Measurements from ENCODE around the gene METTL25B.
A peak's percentile ranks its signal among the peaks of the same experiment; 100 is the strongest.

The METTL25B gene

DNA sequence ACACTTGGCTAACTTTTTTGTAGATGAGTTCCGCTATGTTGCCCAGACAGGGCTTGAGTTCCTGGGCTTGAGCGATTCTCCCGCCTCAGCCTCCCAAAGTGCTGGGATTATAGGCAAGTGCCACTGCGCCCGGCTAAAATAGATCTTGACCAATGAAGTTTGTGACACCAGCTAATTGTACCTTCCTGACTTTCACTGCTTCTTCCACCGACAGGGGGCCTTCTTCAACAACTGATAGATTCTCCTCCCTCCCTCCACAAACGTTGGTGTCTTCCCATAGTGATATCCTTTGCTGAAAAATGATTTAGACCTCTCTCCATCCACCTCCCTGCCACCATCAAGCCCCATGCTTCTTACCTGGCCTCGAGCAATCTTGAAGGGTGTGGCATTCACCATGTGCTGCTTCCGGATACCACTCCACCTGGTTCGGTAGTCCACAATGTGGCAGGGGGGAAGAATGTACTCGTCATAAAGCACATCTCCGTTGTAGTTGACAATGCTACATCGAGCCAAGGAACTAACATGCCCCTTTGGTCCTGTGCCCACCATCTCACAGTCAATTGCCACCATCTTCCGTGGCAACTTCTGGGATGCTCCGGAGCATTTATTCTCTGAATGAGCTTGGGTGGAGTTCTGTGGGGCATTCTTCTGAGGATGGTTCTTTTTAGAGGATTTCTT lies 1.6 kb upstream of the METTL25B start:
- Histone ChIP-seq H3K27me3 (ENCODE audit: insufficient read depth, low read depth) (no peaks in the 10 kb centered on the region), H3K4me2 (peak overlapping the region; percentile 90), H3K27ac (peak overlapping the region; percentile 39; the same call in 1 of the 2 replicates), H3K9ac (peak overlapping the region; percentile 66; the same call in 1 of the 2 replicates), H2AFZ (ENCODE audit: low read depth) (no peak overlapping the region), H3K36me3 (ENCODE audit: insufficient read depth) (peaks cover 23% of the 10 kb centered on the region; the same call in 1 of the 2 replicates), H4K20me1 (ENCODE audit: insufficient read depth) (peaks cover 20% of the 10 kb centered on the region), H3K4me3 (IDR thresholded peaks at IDR 0.05; ENCODE audit: insufficient read depth, low read depth, low read length) (peak overlapping the region; percentile 94), H3K79me2 (ENCODE audit: insufficient read depth, low read depth) (peaks cover 69% of the 10 kb centered on the region), H3K4me1 (ENCODE audit: low read depth, poor library complexity, severe bottlenecking) (peaks cover 55% of the 10 kb centered on the region)
- peak; percentile 97 for TF ChIP-seq CTCF (conservative IDR thresholded peaks at IDR 0.05; ENCODE audit: low read depth, low read length)

DNA sequence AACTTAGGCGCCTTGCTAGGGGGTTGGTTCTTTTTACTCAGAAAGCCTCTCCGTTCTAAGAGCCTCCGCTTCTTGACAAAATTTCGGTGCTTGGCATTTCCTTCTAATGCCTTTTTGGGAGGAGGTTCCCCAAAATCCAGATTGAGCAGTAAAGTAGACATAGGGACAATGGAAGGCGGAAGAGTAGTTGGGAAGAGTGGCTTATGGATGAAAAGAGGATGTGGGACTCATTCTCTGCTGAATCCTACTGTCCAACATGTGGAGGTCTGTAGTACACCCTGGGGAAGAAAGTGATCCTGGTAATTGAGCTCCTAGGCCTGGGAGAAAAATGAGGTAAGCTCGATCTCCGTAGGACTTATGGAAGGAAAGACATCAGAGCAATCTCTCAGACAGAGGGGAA lies 777 bp upstream of the METTL25B start:
- Histone ChIP-seq H3K4me2 (peak overlapping the region; percentile 90), H3K27me3 (ENCODE audit: insufficient read depth, low read depth) (no peaks in the 10 kb centered on the region), H3K4me3 (IDR thresholded peaks at IDR 0.05; ENCODE audit: insufficient read depth, low read depth, low read length) (peak overlapping the region; percentile 94), H3K4me1 (ENCODE audit: low read depth, poor library complexity, severe bottlenecking) (peaks cover 49% of the 10 kb centered on the region), H3K9ac (peak overlapping the region; percentile 66), H4K20me1 (ENCODE audit: insufficient read depth) (peaks cover 20% of the 10 kb centered on the region), H3K79me2 (ENCODE audit: insufficient read depth, low read depth) (peaks cover 69% of the 10 kb centered on the region), H3K36me3 (ENCODE audit: insufficient read depth) (peaks cover 19% of the 10 kb centered on the region; the same call in 1 of the 2 replicates), H2AFZ (ENCODE audit: low read depth) (peak overlapping the region; percentile 55; the same call in 1 of the 2 replicates), H3K27ac (peak overlapping the region; percentile 39; the same call in 1 of the 2 replicates)
- no peak for TF ChIP-seq CTCF (conservative IDR thresholded peaks at IDR 0.05; ENCODE audit: low read depth, low read length)

DNA sequence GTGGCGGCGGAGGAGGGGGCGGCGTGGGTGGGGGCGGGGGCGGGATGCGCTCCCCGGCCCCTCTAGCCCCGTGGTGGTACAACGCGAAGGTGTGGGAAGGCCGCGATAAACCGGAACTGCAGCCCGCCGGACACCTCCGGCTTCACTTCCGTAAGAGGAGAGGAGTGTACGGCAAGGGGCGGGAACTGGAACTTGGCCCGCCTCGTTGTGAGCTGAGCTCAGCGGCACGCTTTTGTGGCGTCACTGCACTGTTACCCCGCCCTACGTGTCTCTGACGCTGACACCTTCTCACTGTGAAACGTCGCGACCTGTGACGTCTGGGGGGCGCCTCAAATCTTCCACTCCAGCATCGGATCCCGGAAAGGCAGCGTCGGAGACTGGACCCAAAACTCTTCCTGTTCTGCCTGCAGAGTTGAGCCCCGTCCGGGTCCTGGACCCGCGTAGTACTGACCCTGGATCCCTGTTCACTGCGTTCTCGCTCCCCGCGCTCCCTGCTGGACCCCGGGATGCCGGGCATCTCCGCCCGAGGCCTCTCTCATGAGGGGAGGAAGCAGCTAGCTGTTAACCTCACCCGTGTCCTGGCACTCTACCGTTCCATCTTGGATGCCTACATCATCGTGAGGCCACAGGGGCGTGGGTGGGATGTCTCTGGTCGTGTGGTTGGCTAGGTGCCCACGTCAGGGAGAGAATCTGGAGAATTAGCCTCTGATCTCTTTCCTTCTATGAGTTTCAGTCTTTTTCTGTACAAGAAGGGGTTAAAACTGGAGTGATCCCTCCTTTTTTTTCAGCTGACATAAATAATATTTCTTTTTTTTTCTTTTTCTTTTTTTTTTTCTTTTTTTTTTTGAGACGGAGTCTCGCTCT lies 562 bp downstream of the METTL25B start, which contains the start of gene ISG20L2:
TSS of gene ISG20L2 (minus strand) at position 168 of the 864 bp plus-strand sequence. CDS start 1,114 bp downstream, outside the sequence.
- H3K4me3 ChIP-seq (IDR thresholded peaks at IDR 0.05; ENCODE audit: insufficient read depth, low read depth, low read length): peak within 1 kb of the TSS; percentile 98
- H3K4me1 ChIP-seq (ENCODE audit: low read depth, poor library complexity, severe bottlenecking): peaks cover 44% of the 10 kb centered on the region
- peaks cover 56% of the 10 kb centered on the region for H3K79me2 ChIP-seq (ENCODE audit: insufficient read depth, low read depth)
- peaks cover 6% of the 10 kb centered on the region; the same call in 1 of the 2 replicates for H3K36me3 ChIP-seq (ENCODE audit: insufficient read depth)
- peaks cover 16% of the 10 kb centered on the region for H4K20me1 ChIP-seq (ENCODE audit: insufficient read depth)
- peak within 1 kb of the TSS; percentile 66 for H3K9ac ChIP-seq
- peak within 1 kb of the TSS; percentile 46 for H3K27ac ChIP-seq
- H3K4me2 ChIP-seq: peak within 1 kb of the TSS; percentile 90
- H3K27me3 ChIP-seq (ENCODE audit: insufficient read depth, low read depth): no peaks in the 10 kb centered on the region
- peak within 1 kb of the TSS; percentile 76 for H2AFZ ChIP-seq (ENCODE audit: low read depth)
- TF ChIP-seq CTCF (conservative IDR thresholded peaks at IDR 0.05; ENCODE audit: low read depth, low read length): 0 out of 2 replicates have a peak, but pooled peaks have one; percentile 37

- Histone ChIP-seq H4K20me1 (ENCODE audit: insufficient read depth) (no peaks in the 10 kb centered on the region), H3K4me1 (ENCODE audit: low read depth, poor library complexity, severe bottlenecking) (peaks cover 13% of the 10 kb centered on the region), H3K27me3 (ENCODE audit: insufficient read depth, low read depth) (no peaks in the 10 kb centered on the region), H3K27ac (no peak overlapping the region), H3K79me2 (ENCODE audit: insufficient read depth, low read depth) (peaks cover 13% of the 10 kb centered on the region), H2AFZ (ENCODE audit: low read depth) (no peak overlapping the region), H3K4me2 (no peak overlapping the region), H3K9ac (no peak overlapping the region), H3K36me3 (ENCODE audit: insufficient read depth) (no peaks in the 10 kb centered on the region), H3K4me3 (IDR thresholded peaks at IDR 0.05; ENCODE audit: insufficient read depth, low read depth, low read length) (no peak overlapping the region)
- no peak for TF ChIP-seq CTCF (conservative IDR thresholded peaks at IDR 0.05; ENCODE audit: low read depth, low read length)
These were observed 5.8 kb downstream of the METTL25B start for GRCh38 chr1:156733989-156734584.
